SH-SY5Y (cell line): Measurements from ENCODE around the gene CCDC183.

Experiments
- GATA2 ChIP-seq: IDR thresholded peaks from 2 replicates; pipeline ENCODE4 v1.6.1; 2011; ENCODE audit warnings: mild to moderate bottlenecking, low read depth, low read length
- GATA3 ChIP-seq: IDR thresholded peaks from 2 replicates; pipeline ENCODE4 v1.6.1; 2011; ENCODE audit warnings: low read depth, mild to moderate bottlenecking, low read length, moderate library complexity

GRCh38 chr9:136762221-136762691 is 33.9 kb upstream of the CCDC183 start:
- no peak for TF ChIP-seq GATA2
- no peak for TF ChIP-seq GATA3
